Sigmoid colon (tissue), 7 donors: Measurements from ENCODE around the gene CEP85L. TPM values are rescaled to one million over a fixed set of nuclear protein-coding genes. Genes with fewer than 3 reads are reported as not detected.

Experiments
- DNase-seq: peaks from one replicate; pipeline ENCODE4 v3.0.0-alpha.2; 2019
- H3K27ac ChIP-seq, 4 donors: fragments of 200-600 bp; sonication (generic); one replicate each; pipeline ENCODE4 v1.5.1; 2016 to 2019; ENCODE audit warnings: mild to moderate bottlenecking in 1 of 4
- H3K27me3 ChIP-seq, 3 donors: fragments of 200-600 bp; sonication (generic); one replicate each; pipeline ENCODE4 v1.5.1; 2019; ENCODE audit warnings: mild to moderate bottlenecking in 1 of 3
- H3K36me3 ChIP-seq, 4 donors: fragments of 200-600 bp; sonication (generic); one replicate each; pipeline ENCODE4 v1.5.1; 2016 to 2019
- H3K4me1 ChIP-seq, 4 donors: fragments of 200-600 bp; sonication (generic); one replicate each; pipeline ENCODE4 v1.5.1; 2017 to 2019
- H3K4me3 ChIP-seq, 4 donors: fragments of 200-600 bp; sonication (generic); one replicate each; pipeline ENCODE4 v1.5.1; 2017 to 2019; ENCODE audit warnings: mild to moderate bottlenecking in 2 of 4, moderate library complexity in 1 of 4
- H3K9me3 ChIP-seq, 4 donors: fragments of 200-600 bp in 3 of 4; sonication (generic) in 3 of 4; one replicate each; pipeline versions ENCODE4 v1.5.1 to v1.6.1; 2013 to 2019
- CTCF ChIP-seq, 4 experiments: fragments of 450-650 bp in 3 of 4; fragments of 200-600 bp in 1 of 4; IDR thresholded peaks; one replicate each; pipeline ENCODE4 v1.5.1; 2016 to 2019; ENCODE audit warnings: antibody characterized with exemption in 4 of 4, mild to moderate bottlenecking in 3 of 4, moderate library complexity in 2 of 4
- EP300 ChIP-seq, 4 donors: sonication (generic); formaldehyde crosslinking; IDR thresholded peaks; one replicate each; pipeline ENCODE4 v1.6.1; 2017; ENCODE audit warnings: antibody characterized with exemption in 4 of 4
- POLR2A ChIP-seq, 2 donors: fragments of 450-650 bp; IDR thresholded peaks; one replicate each; pipeline ENCODE4 v1.6.1; 2016; ENCODE audit warnings: antibody characterized with exemption in 2 of 2, mild to moderate bottlenecking in 2 of 2, moderate library complexity in 2 of 2
- POLR2AphosphoS5 ChIP-seq, 4 donors: sonication (generic); formaldehyde crosslinking; IDR thresholded peaks; one replicate each; pipeline ENCODE4 v1.6.1; 2017; ENCODE audit warnings: antibody characterized with exemption in 4 of 4
- WGBS, 2 donors: extraction: QIAGEN DNeasy Blood & Tissue Kit; methylation state at CpG; one replicate each; pipeline ENCODE4 v1.1.7; 2013; 5-methylcytosine and 5-hydroxymethylcytosine counted together
- intact Hi-C: fragments of 100-400 bp; cut with DNase I; formaldehyde crosslinking; loops from one replicate; pipeline ENCODE4 v1.15.1; 2023
- polyA plus RNA-seq, 3 donors: library from polyadenylated mRNA; stranded (reverse); fragments of 200-250 nt; gene quantifications; one replicate each; pipeline ENCODE4 v1.2.3, GENCODE V29; 2013
- total RNA-seq, 4 donors: library from RNA; depleted of rRNA; stranded (reverse); fragments of >200 nt; gene quantifications; one replicate each; pipeline ENCODE4 v1.1.0, GENCODE V29; 2016
- donor health status: healthy with polysubstance abuse.
- donor health status: Bipolar disorder and iron deficiency.
- donor health status: healthy.

CEP85L gene
- total and polyA plus RNA-seq, 7 donors, result 0.23 to 17.4 (median 12.8) TPM

GRCh38 chr6:118581489-118581959, 69.9 kb downstream of the CEP85L start:
- Histone ChIP-seq H3K27ac (peak overlapping the region in 1 of 4 donors; percentile 33), H3K4me1 (peaks cover 0 to 16% (median 10%) of the 10 kb centered on the region in 4 donors), H3K4me3 (no peak overlapping the region), H3K36me3 (no peaks in the 10 kb centered on the region), H3K27me3 (no peaks in the 10 kb centered on the region), H3K9me3 (peaks cover 6 to 14% (median 9%) of the 10 kb centered on the region in 4 donors)
- 85 to 91% methylated on average over 5 of the region's 5 CpGs for WGBS, 2 donors
- no peak for TF ChIP-seq EP300 (IDR thresholded peaks at IDR 0.05)
- no peak for TF ChIP-seq CTCF (IDR thresholded peaks at IDR 0.05)
- TF ChIP-seq POLR2AphosphoS5 (IDR thresholded peaks at IDR 0.05), result no peak
- TF ChIP-seq POLR2A (IDR thresholded peaks at IDR 0.05), result no peak
- intact Hi-C loops, result loop anchor here (1.0 to 5.0 kb wide), 2 partner anchors 74 to 298 kb away; no protein-coding TSS in a partner anchor
- no peak for DNase-seq

GRCh38 chr6:118580585-118581419, 70.6 kb downstream of the CEP85L start:
- H3K27me3 ChIP-seq, result no peaks in the 10 kb centered on the region
- peak overlapping the region in 1 of 4 donors; percentile 33 for H3K27ac ChIP-seq
- no peaks in the 10 kb centered on the region for H3K36me3 ChIP-seq
- H3K4me3 ChIP-seq, result no peak overlapping the region
- H3K9me3 ChIP-seq, result peaks cover 6 to 14% (median 9%) of the 10 kb centered on the region in 4 donors
- peaks cover 0 to 16% (median 10%) of the 10 kb centered on the region in 4 donors for H3K4me1 ChIP-seq
- WGBS, 2 donors, result 62 to 68% methylated on average over 10 of the region's 10 CpGs
- intact Hi-C loops, result loop anchor here (1.0 to 5.0 kb wide), 2 partner anchors 74 to 298 kb away; no protein-coding TSS in a partner anchor
- no peak for TF ChIP-seq EP300 (IDR thresholded peaks at IDR 0.05)
- no peak for TF ChIP-seq POLR2A (IDR thresholded peaks at IDR 0.05)
- peak; percentile 42 to 71 (median 58) for TF ChIP-seq CTCF (IDR thresholded peaks at IDR 0.05)
- no peak for TF ChIP-seq POLR2AphosphoS5 (IDR thresholded peaks at IDR 0.05)
- peak; percentile 66 for DNase-seq

- Histone ChIP-seq H3K4me3 (no peak overlapping the region), H3K4me1 (peaks cover 0 to 16% (median 10%) of the 10 kb centered on the region in 4 donors), H3K36me3 (no peaks in the 10 kb centered on the region), H3K27me3 (no peaks in the 10 kb centered on the region), H3K27ac (no peak overlapping the region), H3K9me3 (peaks cover 7 to 14% (median 11%) of the 10 kb centered on the region in 4 donors)
- intact Hi-C loops, result loop anchor here (5.0 kb wide), 1 partner anchor 72 kb away; no protein-coding TSS in a partner anchor
- WGBS, 2 donors, result 80 to 94% methylated on average over 2 of the region's 2 CpGs
- TF ChIP-seq CTCF (IDR thresholded peaks at IDR 0.05) (no peak), POLR2A (IDR thresholded peaks at IDR 0.05) (no peak)
- DNase-seq, result no peak
Observed at GRCh38 chr6:118579786-118580185, 71.6 kb downstream of the CEP85L start.

GRCh38 chr6:118578617-118579016, 72.8 kb downstream of the CEP85L start:
- peaks cover 0 to 4% (median 0%) of the 10 kb centered on the region in 4 donors for H3K36me3 ChIP-seq
- H3K27ac ChIP-seq, result no peak overlapping the region
- DNase-seq, result no peak
- intact Hi-C loops, result no loop called here
- H3K9me3 ChIP-seq, result peaks cover 15 to 21% (median 18%) of the 10 kb centered on the region in 4 donors
- no peak overlapping the region for H3K4me3 ChIP-seq
- peaks cover 0 to 16% (median 10%) of the 10 kb centered on the region in 4 donors for H3K4me1 ChIP-seq
- H3K27me3 ChIP-seq, result no peaks in the 10 kb centered on the region
- TF ChIP-seq POLR2A (IDR thresholded peaks at IDR 0.05) (no peak), EP300 (IDR thresholded peaks at IDR 0.05) (no peak), CTCF (IDR thresholded peaks at IDR 0.05) (no peak), POLR2AphosphoS5 (IDR thresholded peaks at IDR 0.05) (no peak)
- WGBS, 2 donors, result 97 to 98% methylated on average over 12 of the region's 12 CpGs
